ENCODE measurements around the gene RABGAP1L.
A peak's percentile ranks its signal among the peaks of the same experiment; 100 is the strongest.
"Not testable (repeated sequence)": the region's sequence is repeated elsewhere in the genome, so short reads cannot be mapped to it uniquely, and the experiment has no call there.

RABGAP1L gene

GRCh38 chr1:175009532-175009931 is 850.2 kb downstream of the RABGAP1L start:
- peaks cover 97% of the 10 kb centered on the region for H3K36me3 ChIP-seq (ENCODE audit: control insufficient read depth, insufficient read depth, low read length)

DNA sequence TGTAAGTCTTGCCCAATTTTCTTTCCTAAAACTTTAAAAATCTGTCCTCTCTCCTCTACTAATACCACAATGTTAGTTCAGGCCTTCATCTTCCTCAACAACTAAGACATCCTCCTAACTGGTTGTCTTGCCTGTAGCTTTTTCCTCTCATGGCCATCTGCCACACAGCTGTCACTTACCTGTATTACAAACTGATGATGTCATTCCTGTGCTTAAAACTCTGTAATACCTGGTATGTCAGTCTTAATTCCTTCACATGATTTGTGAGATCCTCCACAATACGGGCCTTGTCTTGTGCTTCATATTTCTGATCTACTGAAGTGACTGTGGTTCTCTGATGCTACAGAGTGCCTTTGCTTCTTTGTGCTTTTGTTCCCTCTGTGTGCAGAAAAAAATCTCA is 854.1 kb downstream of the RABGAP1L start:
- Histone ChIP-seq H3K27me3 (ENCODE audit: control insufficient read depth, insufficient read depth, low read length) (no peaks in the 10 kb centered on the region), H3K9ac (ENCODE audit: low read length) (no peak overlapping the region), H3K4me1 (ENCODE audit: control insufficient read depth, insufficient read depth, low read length) (no peaks in the 10 kb centered on the region), H3K4me3 (ENCODE audit: low read depth, low read length) (no peak overlapping the region), H3K9me3 (ENCODE audit: control insufficient read depth, insufficient read depth, low read depth, low read length) (no peaks in the 10 kb centered on the region), H3K36me3 (ENCODE audit: control insufficient read depth, insufficient read depth, low read length) (peaks cover 96% of the 10 kb centered on the region), H3K27ac (ENCODE audit: low read depth, low read length) (no peak overlapping the region)

More at GRCh38 chr1:175009532-175009931, 850.2 kb downstream of the RABGAP1L start:
- Histone ChIP-seq H3K4me1 (ENCODE audit: control insufficient read depth, insufficient read depth, low read length) (no peaks in the 10 kb centered on the region), H3K27me3 (ENCODE audit: control insufficient read depth, insufficient read depth, low read length) (no peaks in the 10 kb centered on the region), H3K9ac (ENCODE audit: low read length) (no peak overlapping the region), H3K9me3 (ENCODE audit: control insufficient read depth, insufficient read depth, low read depth, low read length) (no peaks in the 10 kb centered on the region), H3K4me3 (ENCODE audit: low read depth, low read length) (no peak overlapping the region), H3K27ac (ENCODE audit: low read depth, low read length) (no peak overlapping the region)

GRCh38 chr1:175015243-175015642 is 855.9 kb downstream of the RABGAP1L start:
- Histone ChIP-seq H3K4me3 (ENCODE audit: low read depth, low read length) (no peak overlapping the region), H3K27ac (ENCODE audit: low read depth, low read length) (no peak overlapping the region), H3K4me1 (ENCODE audit: control insufficient read depth, insufficient read depth, low read length) (no peaks in the 10 kb centered on the region), H3K9ac (ENCODE audit: low read length) (no peak overlapping the region), H3K27me3 (ENCODE audit: control insufficient read depth, insufficient read depth, low read length) (no peaks in the 10 kb centered on the region), H3K36me3 (ENCODE audit: control insufficient read depth, insufficient read depth, low read length) (peaks cover 84% of the 10 kb centered on the region), H3K9me3 (ENCODE audit: control insufficient read depth, insufficient read depth, low read depth, low read length) (no peaks in the 10 kb centered on the region)

DNA sequence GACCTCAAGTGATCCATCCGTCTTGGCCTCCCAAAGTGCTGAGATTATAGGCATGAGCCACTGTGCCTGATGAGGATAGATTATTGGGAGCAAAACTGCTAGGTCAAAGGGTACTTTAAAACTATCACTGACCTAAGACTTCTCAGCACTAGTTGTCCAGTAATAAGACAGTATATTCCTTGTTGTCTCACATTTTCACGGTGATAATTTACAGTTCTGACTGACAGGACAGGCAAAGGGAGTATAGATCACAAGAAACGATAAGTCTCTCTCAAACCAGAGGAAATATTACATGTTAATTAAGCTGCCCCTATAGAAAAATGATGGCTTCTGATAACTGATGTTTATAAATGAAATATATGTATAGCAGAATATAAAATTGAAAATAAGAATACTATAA is 860.2 kb downstream of the RABGAP1L start:
- Histone ChIP-seq H3K9ac (ENCODE audit: low read length) (no peak overlapping the region), H3K4me3 (ENCODE audit: low read depth, low read length) (no peak overlapping the region), H3K27ac (ENCODE audit: low read depth, low read length) (no peak overlapping the region), H3K9me3 (ENCODE audit: control insufficient read depth, insufficient read depth, low read depth, low read length) (no peaks in the 10 kb centered on the region), H3K4me1 (ENCODE audit: control insufficient read depth, insufficient read depth, low read length) (peaks cover 4% of the 10 kb centered on the region; the same call in 1 of the 2 replicates), H3K27me3 (ENCODE audit: control insufficient read depth, insufficient read depth, low read length) (no peaks in the 10 kb centered on the region), H3K36me3 (ENCODE audit: control insufficient read depth, insufficient read depth, low read length) (peaks cover 42% of the 10 kb centered on the region)

GRCh38 chr1:175023043-175023921 is 864.0 kb downstream of the RABGAP1L start, which contains the start of gene MRPS14:
Gene MRPS14 (minus strand): TSS chr1:175023425. CDS start chr1:175023408, 17 bp downstream.
- Histone ChIP-seq H3K4me3 (ENCODE audit: low read depth, low read length) (peak within 1 kb of the TSS; percentile 87), H3K27ac (ENCODE audit: low read depth, low read length) (peak within 1 kb of the TSS; percentile 65; the same call in 1 of the 2 replicates), H3K9ac (ENCODE audit: low read length) (peak within 1 kb of the TSS; percentile 96), H3K4me1 (ENCODE audit: control insufficient read depth, insufficient read depth, low read length) (peaks cover 4% of the 10 kb centered on the region; the same call in 1 of the 2 replicates), H3K9me3 (ENCODE audit: control insufficient read depth, insufficient read depth, low read depth, low read length) (no peaks in the 10 kb centered on the region), H3K27me3 (ENCODE audit: control insufficient read depth, insufficient read depth, low read length) (no peaks in the 10 kb centered on the region), H3K36me3 (ENCODE audit: control insufficient read depth, insufficient read depth, low read length) (peaks cover 6% of the 10 kb centered on the region)

DNA sequence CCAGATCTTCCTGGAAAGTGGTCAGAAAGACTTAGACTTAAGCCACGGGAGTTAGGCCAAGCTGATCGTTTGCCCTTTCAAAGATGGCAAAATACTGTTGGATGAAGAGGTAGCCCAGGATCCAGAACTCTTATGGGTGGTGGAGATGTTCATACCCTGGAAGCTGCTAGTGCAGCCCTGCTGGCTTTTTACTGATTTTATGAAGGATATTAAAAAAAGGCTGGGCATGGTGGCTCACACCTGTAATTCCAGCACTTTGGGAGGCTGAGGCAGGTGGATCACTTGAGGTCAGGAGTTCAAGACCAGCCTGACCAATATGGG is 864.6 kb downstream of the RABGAP1L start:
- H3K27ac ChIP-seq (ENCODE audit: low read depth, low read length): peak overlapping the region; percentile 65; the same call in 1 of the 2 replicates
- not testable (repeated sequence) for H3K27me3 ChIP-seq (ENCODE audit: control insufficient read depth, insufficient read depth, low read length); H3K36me3 ChIP-seq (ENCODE audit: control insufficient read depth, insufficient read depth, low read length); H3K4me1 ChIP-seq (ENCODE audit: control insufficient read depth, insufficient read depth, low read length); H3K9me3 ChIP-seq (ENCODE audit: control insufficient read depth, insufficient read depth, low read depth, low read length)
- peak overlapping the region; percentile 88 for H3K9ac ChIP-seq (ENCODE audit: low read length)
- peak overlapping the region; percentile 87 for H3K4me3 ChIP-seq (ENCODE audit: low read depth, low read length)

DNA sequence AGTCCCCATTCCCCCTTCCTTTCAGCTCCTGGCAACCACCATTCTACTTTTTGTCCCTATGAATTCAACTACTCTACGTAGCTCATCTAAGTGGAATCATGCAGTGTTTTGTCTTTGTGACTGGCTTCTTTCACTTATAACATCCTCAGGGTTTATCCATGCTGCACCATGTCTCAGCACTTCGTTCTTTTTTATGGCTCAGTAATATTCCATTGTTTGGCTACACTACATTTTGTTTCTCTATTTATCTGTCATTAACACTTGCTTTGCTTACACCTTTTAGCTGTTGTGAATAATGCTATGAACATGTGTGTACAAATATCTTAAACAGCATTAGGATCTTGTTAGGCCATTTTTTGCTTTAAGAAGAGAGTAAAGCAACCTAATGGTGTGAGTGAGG is 865.5 kb downstream of the RABGAP1L start:
- Histone ChIP-seq H3K9ac (ENCODE audit: low read length) (no peak overlapping the region), H3K4me1 (ENCODE audit: control insufficient read depth, insufficient read depth, low read length) (peaks cover 7% of the 10 kb centered on the region; the same call in 1 of the 2 replicates), H3K27ac (ENCODE audit: low read depth, low read length) (no peak overlapping the region), H3K4me3 (ENCODE audit: low read depth, low read length) (no peak overlapping the region), H3K36me3 (ENCODE audit: control insufficient read depth, insufficient read depth, low read length) (no peaks in the 10 kb centered on the region), H3K27me3 (ENCODE audit: control insufficient read depth, insufficient read depth, low read length) (no peaks in the 10 kb centered on the region), H3K9me3 (ENCODE audit: control insufficient read depth, insufficient read depth, low read depth, low read length) (no peaks in the 10 kb centered on the region)

GRCh38 chr1:175033953-175034352 is 874.6 kb downstream of the RABGAP1L start:
- Histone ChIP-seq H3K9ac (ENCODE audit: low read length) (no peak overlapping the region), H3K4me3 (ENCODE audit: low read depth, low read length) (no peak overlapping the region), H3K9me3 (ENCODE audit: control insufficient read depth, insufficient read depth, low read depth, low read length) (no peaks in the 10 kb centered on the region), H3K27me3 (ENCODE audit: control insufficient read depth, insufficient read depth, low read length) (no peaks in the 10 kb centered on the region), H3K27ac (ENCODE audit: low read depth, low read length) (no peak overlapping the region), H3K36me3 (ENCODE audit: control insufficient read depth, insufficient read depth, low read length) (no peaks in the 10 kb centered on the region), H3K4me1 (ENCODE audit: control insufficient read depth, insufficient read depth, low read length) (peaks cover 19% of the 10 kb centered on the region)

GRCh38 chr1:175034775-175035174 is 875.5 kb downstream of the RABGAP1L start:
- H3K27me3 ChIP-seq (ENCODE audit: control insufficient read depth, insufficient read depth, low read length): no peaks in the 10 kb centered on the region
- H3K9ac ChIP-seq (ENCODE audit: low read length): no peak overlapping the region
- no peaks in the 10 kb centered on the region for H3K9me3 ChIP-seq (ENCODE audit: control insufficient read depth, insufficient read depth, low read depth, low read length)
- peaks cover 16% of the 10 kb centered on the region for H3K4me1 ChIP-seq (ENCODE audit: control insufficient read depth, insufficient read depth, low read length)
- no peak overlapping the region for H3K27ac ChIP-seq (ENCODE audit: low read depth, low read length)
- H3K36me3 ChIP-seq (ENCODE audit: control insufficient read depth, insufficient read depth, low read length): no peaks in the 10 kb centered on the region
- H3K4me3 ChIP-seq (ENCODE audit: low read depth, low read length): no peak overlapping the region

DNA sequence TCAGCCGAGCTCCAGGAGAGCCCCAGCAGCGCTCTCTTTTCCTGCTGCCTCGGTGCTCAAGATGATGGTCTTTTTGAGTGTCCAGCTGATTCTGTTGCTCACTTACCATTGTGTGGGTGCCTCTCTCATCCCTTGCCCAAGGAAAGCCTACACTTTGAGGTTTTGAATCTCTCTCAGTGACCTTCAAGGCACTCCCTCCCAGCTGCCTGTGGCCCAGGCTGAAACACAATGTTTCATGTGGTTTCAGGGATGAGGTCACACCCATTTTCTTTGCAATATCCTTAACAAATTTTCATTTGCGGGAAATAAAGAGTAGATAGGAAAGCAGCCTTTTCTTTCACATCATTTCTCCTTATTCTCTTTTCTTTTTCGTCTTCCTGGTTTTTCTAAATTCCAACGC is 876.5 kb downstream of the RABGAP1L start:
- Histone ChIP-seq H3K9me3 (ENCODE audit: control insufficient read depth, insufficient read depth, low read depth, low read length) (no peaks in the 10 kb centered on the region), H3K9ac (ENCODE audit: low read length) (no peak overlapping the region), H3K4me3 (ENCODE audit: low read depth, low read length) (no peak overlapping the region), H3K36me3 (ENCODE audit: control insufficient read depth, insufficient read depth, low read length) (no peaks in the 10 kb centered on the region), H3K27me3 (ENCODE audit: control insufficient read depth, insufficient read depth, low read length) (no peaks in the 10 kb centered on the region), H3K4me1 (ENCODE audit: control insufficient read depth, insufficient read depth, low read length) (peaks cover 16% of the 10 kb centered on the region), H3K27ac (ENCODE audit: low read depth, low read length) (no peak overlapping the region)

- no peak overlapping the region for H3K9ac ChIP-seq (ENCODE audit: low read length)
- peaks cover 16% of the 10 kb centered on the region for H3K4me1 ChIP-seq (ENCODE audit: control insufficient read depth, insufficient read depth, low read length)
- no peaks in the 10 kb centered on the region for H3K9me3 ChIP-seq (ENCODE audit: control insufficient read depth, insufficient read depth, low read depth, low read length)
- H3K27me3 ChIP-seq (ENCODE audit: control insufficient read depth, insufficient read depth, low read length): no peaks in the 10 kb centered on the region
- no peak overlapping the region for H3K27ac ChIP-seq (ENCODE audit: low read depth, low read length)
- no peaks in the 10 kb centered on the region for H3K36me3 ChIP-seq (ENCODE audit: control insufficient read depth, insufficient read depth, low read length)
- no peak overlapping the region for H3K4me3 ChIP-seq (ENCODE audit: low read depth, low read length)
Observed at GRCh38 chr1:175036476-175036875, 877.2 kb downstream of the RABGAP1L start.
